Measurements from ENCODE around the gene FRA10AC1. TPM values are rescaled to one million over a fixed set of nuclear protein-coding genes. Genes with fewer than 3 reads are reported as not detected.
"Not testable (repeated sequence)": the region's sequence is repeated elsewhere in the genome, so short reads cannot be mapped to it uniquely, and the experiment has no call there.

FRA10AC1 gene
- total RNA-seq, 2 donors from 2014 or later = 20.0 to 23.7 TPM

- no peaks in the 10 kb centered on the region for H3K9me3 ChIP-seq
- 81 to 82% methylated on average over 2 of the region's 2 CpGs for WGBS, 2 donors
- TF ChIP-seq, protein P1, sequence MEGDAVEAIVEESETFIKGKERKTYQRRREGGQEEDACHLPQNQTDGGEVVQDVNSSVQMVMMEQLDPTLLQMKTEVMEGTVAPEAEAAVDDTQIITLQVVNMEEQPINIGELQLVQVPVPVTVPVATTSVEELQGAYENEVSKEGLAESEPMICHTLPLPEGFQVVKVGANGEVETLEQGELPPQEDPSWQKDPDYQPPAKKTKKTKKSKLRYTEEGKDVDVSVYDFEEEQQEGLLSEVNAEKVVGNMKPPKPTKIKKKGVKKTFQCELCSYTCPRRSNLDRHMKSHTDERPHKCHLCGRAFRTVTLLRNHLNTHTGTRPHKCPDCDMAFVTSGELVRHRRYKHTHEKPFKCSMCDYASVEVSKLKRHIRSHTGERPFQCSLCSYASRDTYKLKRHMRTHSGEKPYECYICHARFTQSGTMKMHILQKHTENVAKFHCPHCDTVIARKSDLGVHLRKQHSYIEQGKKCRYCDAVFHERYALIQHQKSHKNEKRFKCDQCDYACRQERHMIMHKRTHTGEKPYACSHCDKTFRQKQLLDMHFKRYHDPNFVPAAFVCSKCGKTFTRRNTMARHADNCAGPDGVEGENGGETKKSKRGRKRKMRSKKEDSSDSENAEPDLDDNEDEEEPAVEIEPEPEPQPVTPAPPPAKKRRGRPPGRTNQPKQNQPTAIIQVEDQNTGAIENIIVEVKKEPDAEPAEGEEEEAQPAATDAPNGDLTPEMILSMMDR (IDR thresholded peaks at IDR 0.05) = peak in 1 of 7 experiments; percentile 3
- TF ChIP-seq POLR2A (IDR thresholded peaks at IDR 0.05) = no peak
- ATAC-seq (no peak), DNase-seq (no peak)
- no peak overlapping the region for H3K4me3 ChIP-seq
- intact Hi-C loops (cut with DNase I) = no loop called here
- H3K27me3 ChIP-seq = no peaks in the 10 kb centered on the region
- H3K36me3 ChIP-seq (replicated peaks in 1 of 2; ENCODE audit: insufficient read depth in 1 of 2, low read depth in 2 of 2) = peaks cover 5 to 17% of the 10 kb centered on the region in 2 donors
- H3K27ac ChIP-seq = no peak overlapping the region
- peaks cover 13% of the 10 kb centered on the region for H3K4me1 ChIP-seq
These were observed 5.2 kb downstream of the FRA10AC1 start for GRCh38 chr10:93697207-93697606.

DNA sequence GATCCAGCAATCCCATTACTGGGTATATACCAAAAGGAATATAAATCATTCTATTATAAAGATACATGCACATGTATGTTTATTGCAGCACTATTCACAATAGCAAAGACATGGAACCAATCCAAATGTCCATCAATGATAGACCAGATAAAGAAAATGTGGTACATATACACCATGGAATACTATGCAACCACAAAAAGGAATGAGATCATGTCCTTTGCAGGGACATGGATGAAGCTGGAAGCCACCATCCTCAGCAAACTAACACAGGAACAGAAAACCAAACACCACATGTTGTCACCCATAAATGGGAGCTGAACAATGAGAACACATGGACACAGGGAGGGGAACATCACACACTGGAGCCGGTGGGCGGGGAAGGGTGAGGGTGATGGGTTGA lies 5.8 kb downstream of the FRA10AC1 start:
- H3K9me3 ChIP-seq; H3K27ac ChIP-seq; H3K4me3 ChIP-seq; intact Hi-C loops (cut with DNase I); ATAC-seq; DNase-seq; H3K27me3 ChIP-seq: not testable (repeated sequence)
- WGBS, 2 donors = 82 to 100% methylated on average over 2 of the region's 2 CpGs
- H3K4me1 ChIP-seq = peaks cover 11% of the 10 kb centered on the region
- H3K36me3 ChIP-seq (replicated peaks in 1 of 2; ENCODE audit: insufficient read depth in 1 of 2, low read depth in 2 of 2) = peaks cover 5 to 17% of the 10 kb centered on the region in 2 donors

DNA sequence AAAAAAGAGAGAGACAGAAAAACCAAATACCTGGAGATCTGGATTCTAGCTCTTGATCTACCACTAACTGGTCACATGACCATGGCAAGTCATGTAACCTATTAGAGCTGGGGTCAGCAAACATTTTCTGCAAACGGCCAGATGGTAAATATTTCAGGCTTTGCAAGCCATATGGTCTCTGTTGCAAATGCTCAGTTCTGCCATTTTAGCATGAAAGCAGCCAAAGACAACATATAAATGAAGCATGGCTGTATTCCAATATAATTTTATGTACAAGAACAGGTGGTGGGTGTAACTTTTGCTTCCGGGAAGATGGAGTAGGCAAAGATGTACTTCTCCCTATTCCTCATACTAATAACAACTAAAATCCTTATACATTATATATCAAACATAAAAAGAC lies 6.7 kb downstream of the FRA10AC1 start:
- Histone ChIP-seq H3K4me1 (peaks cover 3% of the 10 kb centered on the region), H3K4me3 (no peak overlapping the region), H3K36me3 (replicated peaks in 1 of 2; ENCODE audit: insufficient read depth in 1 of 2, low read depth in 2 of 2) (peaks cover 5 to 20% of the 10 kb centered on the region in 2 donors), H3K27ac (no peak overlapping the region), H3K27me3 (no peaks in the 10 kb centered on the region), H3K9me3 (no peaks in the 10 kb centered on the region)
- DNase-seq (no peak), ATAC-seq (no peak)
- TF ChIP-seq POLR2A (IDR thresholded peaks at IDR 0.05) = no peak
- TF ChIP-seq, protein P1 (IDR thresholded peaks at IDR 0.05) = no peak
- intact Hi-C loops (cut with DNase I) = no loop called here
- WGBS, 2 donors = 47 to 57% methylated on average over 2 of the region's 2 CpGs

GRCh38 chr10:93687737-93688136 lies 14.7 kb downstream of the FRA10AC1 start:
- TF ChIP-seq, protein P1 (IDR thresholded peaks at IDR 0.05) = no peak
- no peak for TF ChIP-seq POLR2A (IDR thresholded peaks at IDR 0.05)
- H3K36me3 ChIP-seq (replicated peaks in 1 of 2; ENCODE audit: insufficient read depth in 1 of 2, low read depth in 2 of 2) = peaks cover 0 to 7% of the 10 kb centered on the region in 2 donors
- intact Hi-C loops (cut with DNase I) = no loop called here
- H3K4me1 ChIP-seq = no peaks in the 10 kb centered on the region
- H3K27me3 ChIP-seq = no peaks in the 10 kb centered on the region
- H3K4me3 ChIP-seq = no peak overlapping the region
- H3K9me3 ChIP-seq = no peaks in the 10 kb centered on the region
- DNase-seq (no peak), ATAC-seq (no peak)
- no peak overlapping the region for H3K27ac ChIP-seq

DNA sequence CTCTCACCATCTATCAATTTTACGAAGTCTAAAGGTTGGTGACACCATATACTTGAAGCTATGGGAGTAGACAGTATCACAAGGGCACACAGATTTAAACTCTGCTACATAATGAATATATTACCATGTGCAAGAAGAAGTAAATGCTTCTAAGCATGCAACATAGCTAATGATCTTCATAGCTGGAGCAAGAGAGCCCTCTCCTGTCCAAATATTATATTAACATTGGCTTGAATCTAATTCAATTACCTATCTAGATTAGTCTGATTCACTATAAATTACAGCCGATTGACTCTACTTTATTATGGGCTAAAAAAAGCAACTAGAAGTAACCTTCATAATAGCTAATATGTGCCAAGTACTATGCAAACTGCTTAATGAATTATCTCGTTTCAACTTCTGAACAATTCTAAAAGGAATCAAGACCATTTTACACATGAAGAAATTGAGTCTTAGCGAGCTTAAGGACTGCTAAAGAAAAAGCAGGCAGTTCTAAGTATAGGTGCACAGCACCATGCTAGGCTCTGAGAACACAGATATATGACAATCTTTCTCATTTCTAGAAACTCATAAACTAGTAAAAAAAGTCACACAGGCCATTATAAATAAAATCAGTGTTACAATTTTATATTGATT lies 21.9 kb downstream of the FRA10AC1 start:
- no peaks in the 10 kb centered on the region for H3K27me3 ChIP-seq
- no peak overlapping the region for H3K4me3 ChIP-seq
- H3K36me3 ChIP-seq (replicated peaks in 1 of 2; ENCODE audit: insufficient read depth in 1 of 2, low read depth in 2 of 2) = peaks cover 0 to 4% of the 10 kb centered on the region in 2 donors
- DNase-seq = no peak
- 51 to 60% methylated on average over 4 of the region's 4 CpGs for WGBS, 2 donors
- intact Hi-C loops (cut with DNase I) = no loop called here
- no peaks in the 10 kb centered on the region for H3K4me1 ChIP-seq
- TF ChIP-seq, protein P1 (IDR thresholded peaks at IDR 0.05) = peak in 6 of 7 experiments; percentile 28 to 54 (median 46)
- TF ChIP-seq POLR2A (IDR thresholded peaks at IDR 0.05) = no peak
- H3K27ac ChIP-seq = no peak overlapping the region
- no peaks in the 10 kb centered on the region for H3K9me3 ChIP-seq
- ATAC-seq = peak; percentile 30

Data from body of pancreas (tissue), 4 donors.